MM.1S (cell line): ENCODE results near the gene MYRIP.

Source experiments
- EZH2 ChIP-seq: fragments of 300-600 bp; sonication (generic); optimal IDR thresholded peaks from 2 replicates; pipeline ENCODE3; 2017; ENCODE audit warnings: low read depth, mild to moderate bottlenecking, antibody characterized with exemption, low read length, mixed read lengths
- EZH2phosphoT487 ChIP-seq: fragments of 300-600 bp; sonication (generic); IDR thresholded peaks from 2 replicates; pipeline ENCODE4 v1.6.1; 2018; ENCODE audit warnings: antibody characterized with exemption, low read length
- TF ChIP-seq, protein P1 (sequence below): fragments of 300-600 bp; sonication (generic); IDR thresholded peaks from 2 replicates; pipeline ENCODE4 v1.5.1; 2016; ENCODE audit warnings: antibody characterized with exemption, low read length, mixed read lengths

DNA sequence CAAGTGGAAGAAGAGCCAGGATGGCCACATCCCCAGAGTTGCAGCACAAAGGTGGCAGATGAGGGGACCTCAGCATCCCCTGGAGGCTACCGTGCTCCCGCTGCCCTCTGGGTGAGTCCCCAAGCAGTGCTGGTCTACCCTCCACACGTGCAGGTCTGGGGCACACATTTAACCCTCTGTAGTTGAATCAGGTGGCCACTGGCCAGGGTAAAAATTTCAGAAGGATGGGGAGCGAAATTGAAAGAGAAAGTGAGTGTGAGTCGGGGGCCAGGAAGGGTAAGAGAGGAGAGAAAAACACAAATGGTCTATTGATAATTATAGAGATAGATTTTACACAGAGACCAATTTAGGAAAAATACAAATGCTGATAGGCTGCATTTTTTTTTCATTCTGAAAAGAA lies 360.6 kb downstream of the MYRIP start:
- TF ChIP-seq, protein P1, sequence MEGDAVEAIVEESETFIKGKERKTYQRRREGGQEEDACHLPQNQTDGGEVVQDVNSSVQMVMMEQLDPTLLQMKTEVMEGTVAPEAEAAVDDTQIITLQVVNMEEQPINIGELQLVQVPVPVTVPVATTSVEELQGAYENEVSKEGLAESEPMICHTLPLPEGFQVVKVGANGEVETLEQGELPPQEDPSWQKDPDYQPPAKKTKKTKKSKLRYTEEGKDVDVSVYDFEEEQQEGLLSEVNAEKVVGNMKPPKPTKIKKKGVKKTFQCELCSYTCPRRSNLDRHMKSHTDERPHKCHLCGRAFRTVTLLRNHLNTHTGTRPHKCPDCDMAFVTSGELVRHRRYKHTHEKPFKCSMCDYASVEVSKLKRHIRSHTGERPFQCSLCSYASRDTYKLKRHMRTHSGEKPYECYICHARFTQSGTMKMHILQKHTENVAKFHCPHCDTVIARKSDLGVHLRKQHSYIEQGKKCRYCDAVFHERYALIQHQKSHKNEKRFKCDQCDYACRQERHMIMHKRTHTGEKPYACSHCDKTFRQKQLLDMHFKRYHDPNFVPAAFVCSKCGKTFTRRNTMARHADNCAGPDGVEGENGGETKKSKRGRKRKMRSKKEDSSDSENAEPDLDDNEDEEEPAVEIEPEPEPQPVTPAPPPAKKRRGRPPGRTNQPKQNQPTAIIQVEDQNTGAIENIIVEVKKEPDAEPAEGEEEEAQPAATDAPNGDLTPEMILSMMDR: no peak
- TF ChIP-seq EZH2: no peak
- no peak for TF ChIP-seq EZH2phosphoT487
